T-helper 1 cell treated with Interleukin-12 subunit alpha and Interleukin-12 subunit beta and Interleukin-4 antibody, amounts not matched to agents 30 μg/mL and 1 μg/mL, for 36 hours (primary cell): Measurements from ENCODE around the gene DDX1.

Source experiments
- H3K27ac Mint-ChIP-seq: one replicate; pipeline ENCODE4 v1.8.0; 2021; ENCODE audit warnings: mild to moderate bottlenecking, mixed read lengths
- H3K27me3 Mint-ChIP-seq: one replicate; pipeline ENCODE4 v1.8.0; 2021; ENCODE audit warnings: low read depth, mixed read lengths
- H3K36me3 Mint-ChIP-seq: one replicate; pipeline ENCODE4 v1.8.0; 2021; ENCODE audit warnings: low read depth, mixed read lengths
- H3K4me1 Mint-ChIP-seq: one replicate; pipeline ENCODE4 v1.8.0; 2021; ENCODE audit warnings: low read depth, mixed read lengths
- H3K4me3 Mint-ChIP-seq: one replicate; pipeline ENCODE4 v1.8.0; 2021; ENCODE audit warnings: mild to moderate bottlenecking, moderate library complexity, mixed read lengths
- H3K9me3 Mint-ChIP-seq: one replicate; pipeline ENCODE4 v1.8.0; 2021; ENCODE audit warnings: mixed read lengths

Gene DDX1

GRCh38 chr2:15559379-15560139 lies 32.1 kb upstream of the DDX1 start:
- Mint-ChIP-seq H3K4me3 (peak overlapping the region; percentile 98), H3K27ac (no peak overlapping the region), H3K27me3 (no peaks in the 10 kb centered on the region), H3K9me3 (no peaks in the 10 kb centered on the region), H3K4me1 (peaks cover 30% of the 10 kb centered on the region), H3K36me3 (peaks cover 2% of the 10 kb centered on the region)

GRCh38 chr2:15560140-15560987 lies 31.3 kb upstream of the DDX1 start:
- peaks cover 28% of the 10 kb centered on the region for H3K4me1 Mint-ChIP-seq
- peaks cover 2% of the 10 kb centered on the region for H3K36me3 Mint-ChIP-seq
- H3K9me3 Mint-ChIP-seq, result no peaks in the 10 kb centered on the region

GRCh38 chr2:15560988-15561573 lies 30.6 kb upstream of the DDX1 start, which contains the start of gene NBAS:
TSS of gene NBAS (minus strand) at chr2:15561334. CDS start at chr2:15561304, 30 bp downstream.
- Mint-ChIP-seq H3K4me3 (peak within 1 kb of the TSS; percentile 98), H3K27ac (peak within 1 kb of the TSS; percentile 94), H3K9me3 (no peaks in the 10 kb centered on the region), H3K4me1 (peaks cover 28% of the 10 kb centered on the region), H3K36me3 (no peaks in the 10 kb centered on the region), H3K27me3 (no peaks in the 10 kb centered on the region)

More at GRCh38 chr2:15560140-15560987, 31.3 kb upstream of the DDX1 start:
- Mint-ChIP-seq H3K27me3 (no peaks in the 10 kb centered on the region), H3K4me3 (peak overlapping the region; percentile 98), H3K27ac (peak overlapping the region; percentile 94)

- peak overlapping the region; percentile 98 for H3K4me3 Mint-ChIP-seq
- H3K27me3 Mint-ChIP-seq, result no peaks in the 10 kb centered on the region
- H3K9me3 Mint-ChIP-seq, result no peaks in the 10 kb centered on the region
- H3K36me3 Mint-ChIP-seq, result no peaks in the 10 kb centered on the region
- peak overlapping the region; percentile 94 for H3K27ac Mint-ChIP-seq
- peaks cover 28% of the 10 kb centered on the region for H3K4me1 Mint-ChIP-seq
These were observed 29.9 kb upstream of the DDX1 start for GRCh38 chr2:15561574-15562344.

GRCh38 chr2:15562354-15563031 lies 29.2 kb upstream of the DDX1 start:
- no peaks in the 10 kb centered on the region for H3K9me3 Mint-ChIP-seq
- peaks cover 28% of the 10 kb centered on the region for H3K4me1 Mint-ChIP-seq
- peak overlapping the region; percentile 46 for H3K4me3 Mint-ChIP-seq
- no peaks in the 10 kb centered on the region for H3K27me3 Mint-ChIP-seq
- no peak overlapping the region for H3K27ac Mint-ChIP-seq
- no peaks in the 10 kb centered on the region for H3K36me3 Mint-ChIP-seq

- Mint-ChIP-seq H3K36me3 (no peaks in the 10 kb centered on the region), H3K4me1 (peaks cover 28% of the 10 kb centered on the region), H3K27ac (no peak overlapping the region), H3K9me3 (no peaks in the 10 kb centered on the region), H3K27me3 (no peaks in the 10 kb centered on the region), H3K4me3 (peak overlapping the region; percentile 22)
These were observed 28.2 kb upstream of the DDX1 start for GRCh38 chr2:15563227-15564100.

- Mint-ChIP-seq H3K27me3 (peaks cover 9% of the 10 kb centered on the region), H3K4me1 (peaks cover 18% of the 10 kb centered on the region), H3K27ac (no peak overlapping the region), H3K36me3 (no peaks in the 10 kb centered on the region), H3K9me3 (no peaks in the 10 kb centered on the region), H3K4me3 (no peak overlapping the region)
These were observed 26.3 kb upstream of the DDX1 start for GRCh38 chr2:15565392-15565791.

GRCh38 chr2:15565994-15566671 lies 25.5 kb upstream of the DDX1 start:
- H3K36me3 Mint-ChIP-seq, result no peaks in the 10 kb centered on the region
- peaks cover 11% of the 10 kb centered on the region for H3K27me3 Mint-ChIP-seq
- H3K27ac Mint-ChIP-seq, result no peak overlapping the region
- no peak overlapping the region for H3K4me3 Mint-ChIP-seq
- H3K9me3 Mint-ChIP-seq, result no peaks in the 10 kb centered on the region
- H3K4me1 Mint-ChIP-seq, result peaks cover 16% of the 10 kb centered on the region

GRCh38 chr2:15566912-15567311 lies 24.8 kb upstream of the DDX1 start:
- H3K9me3 Mint-ChIP-seq, result no peaks in the 10 kb centered on the region
- H3K27ac Mint-ChIP-seq, result no peak overlapping the region
- H3K4me1 Mint-ChIP-seq, result peaks cover 11% of the 10 kb centered on the region
- H3K4me3 Mint-ChIP-seq, result no peak overlapping the region
- peaks cover 11% of the 10 kb centered on the region for H3K27me3 Mint-ChIP-seq
- no peaks in the 10 kb centered on the region for H3K36me3 Mint-ChIP-seq

- Mint-ChIP-seq H3K27me3 (peaks cover 16% of the 10 kb centered on the region), H3K9me3 (no peaks in the 10 kb centered on the region), H3K36me3 (no peaks in the 10 kb centered on the region), H3K4me1 (no peaks in the 10 kb centered on the region), H3K4me3 (no peak overlapping the region), H3K27ac (no peak overlapping the region)
These were observed 22.8 kb upstream of the DDX1 start for GRCh38 chr2:15568874-15569273.

- Mint-ChIP-seq H3K4me3 (no peak overlapping the region), H3K36me3 (no peaks in the 10 kb centered on the region), H3K4me1 (no peaks in the 10 kb centered on the region), H3K9me3 (no peaks in the 10 kb centered on the region), H3K27me3 (peaks cover 16% of the 10 kb centered on the region), H3K27ac (no peak overlapping the region)
These were observed 21.6 kb upstream of the DDX1 start for GRCh38 chr2:15570104-15570503.

- Mint-ChIP-seq H3K9me3 (no peaks in the 10 kb centered on the region), H3K4me1 (no peaks in the 10 kb centered on the region), H3K27me3 (peaks cover 16% of the 10 kb centered on the region), H3K4me3 (no peak overlapping the region), H3K27ac (no peak overlapping the region), H3K36me3 (no peaks in the 10 kb centered on the region)
These were observed 19.9 kb upstream of the DDX1 start for GRCh38 chr2:15571729-15572128.
